ENCODE data around the gene PARD3.

- no peak for TF ChIP-seq CTCF (IDR thresholded peaks at IDR 0.05)
- no peak for TF ChIP-seq POLR2A (IDR thresholded peaks at IDR 0.05)
- no peak for TF ChIP-seq POLR2AphosphoS5 (IDR thresholded peaks at IDR 0.05)
- TF ChIP-seq EP300 (IDR thresholded peaks at IDR 0.05; ENCODE audit: low read depth) = no peak
These were observed 660.7 kb downstream of the PARD3 start for GRCh38 chr10:34154383-34154900.
